Measurements from ENCODE around the gene EHD4. TPM values are rescaled to one million over a fixed set of nuclear protein-coding genes. Genes with fewer than 3 reads are reported as not detected.

The EHD4 gene
- total RNA-seq, 1 donor from 2014 or later = 23.8 TPM

DNA sequence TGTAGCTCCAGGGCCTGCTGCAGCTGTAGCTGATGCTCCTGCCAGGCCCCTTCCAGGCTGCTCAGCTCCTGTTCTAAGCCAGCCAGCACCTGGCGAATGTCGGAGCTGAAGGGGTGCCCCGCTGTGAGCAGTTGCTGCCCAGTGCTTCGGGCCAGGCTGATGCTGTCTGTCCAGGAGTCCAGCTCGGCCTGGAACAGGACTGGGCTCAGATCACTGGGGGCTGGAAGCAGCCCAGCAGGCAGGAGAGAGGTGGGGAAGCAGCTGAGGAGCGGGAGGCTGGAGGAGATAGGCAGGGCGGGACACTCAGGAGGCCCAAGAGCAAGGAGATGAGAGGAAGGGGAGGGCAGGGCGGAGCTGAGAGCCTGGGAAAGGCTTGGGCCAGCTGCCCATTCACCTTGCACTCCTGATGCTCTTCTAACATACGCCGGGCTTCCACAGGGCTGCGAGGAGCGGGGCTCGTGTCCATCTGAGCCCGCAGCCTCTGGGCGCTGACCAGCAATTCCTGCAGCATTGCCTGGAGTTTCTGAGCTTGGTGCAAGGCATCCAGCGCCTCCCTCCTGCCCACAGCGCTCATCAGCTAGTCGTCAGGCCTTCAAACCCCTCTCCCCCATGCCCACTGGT is 110.5 kb downstream of the EHD4 start:
- Mint-ChIP-seq H3K9me3 (ENCODE audit: low read depth) (no peaks in the 10 kb centered on the region), H3K27ac (ENCODE audit: unreplicated experiment) (no peak overlapping the region), H3K27me3 (ENCODE audit: low read depth) (no peaks in the 10 kb centered on the region), H3K4me1 (ENCODE audit: low read depth) (no peaks in the 10 kb centered on the region), H3K36me3 (ENCODE audit: low read depth) (peaks cover 3% of the 10 kb centered on the region), H3K4me3 (ENCODE audit: unreplicated experiment) (no peak overlapping the region)
- TF ChIP-seq, protein P1, sequence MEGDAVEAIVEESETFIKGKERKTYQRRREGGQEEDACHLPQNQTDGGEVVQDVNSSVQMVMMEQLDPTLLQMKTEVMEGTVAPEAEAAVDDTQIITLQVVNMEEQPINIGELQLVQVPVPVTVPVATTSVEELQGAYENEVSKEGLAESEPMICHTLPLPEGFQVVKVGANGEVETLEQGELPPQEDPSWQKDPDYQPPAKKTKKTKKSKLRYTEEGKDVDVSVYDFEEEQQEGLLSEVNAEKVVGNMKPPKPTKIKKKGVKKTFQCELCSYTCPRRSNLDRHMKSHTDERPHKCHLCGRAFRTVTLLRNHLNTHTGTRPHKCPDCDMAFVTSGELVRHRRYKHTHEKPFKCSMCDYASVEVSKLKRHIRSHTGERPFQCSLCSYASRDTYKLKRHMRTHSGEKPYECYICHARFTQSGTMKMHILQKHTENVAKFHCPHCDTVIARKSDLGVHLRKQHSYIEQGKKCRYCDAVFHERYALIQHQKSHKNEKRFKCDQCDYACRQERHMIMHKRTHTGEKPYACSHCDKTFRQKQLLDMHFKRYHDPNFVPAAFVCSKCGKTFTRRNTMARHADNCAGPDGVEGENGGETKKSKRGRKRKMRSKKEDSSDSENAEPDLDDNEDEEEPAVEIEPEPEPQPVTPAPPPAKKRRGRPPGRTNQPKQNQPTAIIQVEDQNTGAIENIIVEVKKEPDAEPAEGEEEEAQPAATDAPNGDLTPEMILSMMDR (IDR thresholded peaks at IDR 0.05) = no peak
- DNase-seq (ENCODE audit: low spot score) = no peak

- H3K4me1 Mint-ChIP-seq (ENCODE audit: low read depth) = no peaks in the 10 kb centered on the region
- H3K36me3 Mint-ChIP-seq (ENCODE audit: low read depth) = peaks cover 3% of the 10 kb centered on the region
- no peaks in the 10 kb centered on the region for H3K9me3 Mint-ChIP-seq (ENCODE audit: low read depth)
- H3K27ac Mint-ChIP-seq (ENCODE audit: unreplicated experiment) = no peak overlapping the region
- no peak overlapping the region for H3K4me3 Mint-ChIP-seq (ENCODE audit: unreplicated experiment)
- TF ChIP-seq, protein P1 (IDR thresholded peaks at IDR 0.05) = peak; percentile 18
- no peak for DNase-seq (ENCODE audit: low spot score)
- no peaks in the 10 kb centered on the region for H3K27me3 Mint-ChIP-seq (ENCODE audit: low read depth)
Observed at GRCh38 chr15:41860049-41860828, 112.1 kb downstream of the EHD4 start.

DNA sequence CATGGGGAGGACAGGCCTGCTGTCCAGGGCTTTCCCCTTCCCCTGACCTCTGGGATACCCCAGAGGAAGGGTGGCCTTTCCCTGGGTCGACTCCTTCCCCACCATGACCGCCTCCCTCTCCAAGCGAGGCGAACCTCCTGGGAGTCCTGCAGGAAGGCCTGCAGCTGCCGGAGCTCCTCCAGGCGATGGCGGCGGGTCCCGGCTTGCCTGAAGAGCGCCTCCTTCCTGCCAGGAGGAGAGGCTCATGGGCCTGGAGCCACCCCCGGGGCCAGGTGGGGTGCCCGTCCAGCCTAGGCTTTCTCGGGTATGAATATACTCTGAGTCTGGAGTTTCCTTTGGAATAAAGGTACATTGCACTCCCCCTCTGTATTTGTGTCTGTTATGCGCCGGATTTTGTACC is 113.6 kb downstream of the EHD4 start:
- Mint-ChIP-seq H3K27me3 (ENCODE audit: low read depth) (no peaks in the 10 kb centered on the region), H3K4me1 (ENCODE audit: low read depth) (no peaks in the 10 kb centered on the region), H3K27ac (ENCODE audit: unreplicated experiment) (no peak overlapping the region), H3K9me3 (ENCODE audit: low read depth) (no peaks in the 10 kb centered on the region), H3K4me3 (ENCODE audit: unreplicated experiment) (no peak overlapping the region), H3K36me3 (ENCODE audit: low read depth) (peaks cover 3% of the 10 kb centered on the region)
- TF ChIP-seq, protein P1 (IDR thresholded peaks at IDR 0.05) = no peak
- no peak for DNase-seq (ENCODE audit: low spot score)

DNA sequence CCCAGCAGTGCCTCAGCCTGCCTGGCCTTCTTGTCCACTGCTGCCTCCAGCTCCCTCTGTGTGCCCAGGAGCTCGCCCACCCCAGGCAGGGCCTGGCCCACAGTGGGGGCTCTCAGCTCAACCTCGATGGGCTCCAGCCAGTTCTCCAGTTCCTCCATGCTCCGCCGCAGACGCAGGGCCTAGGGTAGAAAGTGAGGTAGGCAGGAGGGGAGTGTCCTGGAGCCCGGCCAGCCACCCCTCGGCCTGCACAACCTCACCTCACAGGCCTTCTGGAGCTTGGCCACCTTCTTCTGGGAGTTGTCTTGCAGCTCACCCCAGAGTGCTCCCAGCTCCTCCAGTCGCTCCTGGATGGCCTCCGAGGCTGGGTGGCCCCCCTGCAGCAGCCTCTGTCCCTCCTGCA is 115.0 kb downstream of the EHD4 start:
- no peaks in the 10 kb centered on the region for H3K4me1 Mint-ChIP-seq (ENCODE audit: low read depth)

DNA sequence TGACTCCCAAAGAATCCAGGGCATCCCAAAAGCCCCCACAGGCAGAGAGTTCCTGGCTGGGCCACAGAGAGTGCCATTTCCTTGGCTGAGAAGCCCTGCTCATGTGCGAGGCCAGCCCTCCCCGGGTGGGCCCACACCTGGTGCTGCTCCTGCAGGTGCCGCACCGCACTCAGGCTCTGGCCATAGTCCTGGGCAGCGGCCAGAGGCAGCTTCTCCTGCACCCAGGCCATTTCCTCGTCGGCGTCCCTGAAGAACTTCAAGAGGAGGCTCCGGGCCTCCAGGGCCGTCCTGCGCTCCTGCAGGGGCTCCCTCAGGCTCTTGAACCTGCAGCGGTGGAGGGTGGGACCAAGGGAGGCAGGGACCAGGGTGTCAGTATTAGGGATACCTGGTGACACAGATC is 115.6 kb downstream of the EHD4 start:
- Mint-ChIP-seq H3K9me3 (ENCODE audit: low read depth) (no peaks in the 10 kb centered on the region), H3K36me3 (ENCODE audit: low read depth) (no peaks in the 10 kb centered on the region), H3K4me1 (ENCODE audit: low read depth) (no peaks in the 10 kb centered on the region), H3K27ac (ENCODE audit: unreplicated experiment) (no peak overlapping the region), H3K4me3 (ENCODE audit: unreplicated experiment) (no peak overlapping the region), H3K27me3 (ENCODE audit: low read depth) (no peaks in the 10 kb centered on the region)
- DNase-seq (ENCODE audit: low spot score) = no peak
- TF ChIP-seq, protein P1 (IDR thresholded peaks at IDR 0.05) = no peak

More for the DNA sequence above, 115.0 kb downstream of the EHD4 start:
- H3K36me3 Mint-ChIP-seq (ENCODE audit: low read depth) = no peaks in the 10 kb centered on the region
- no peak overlapping the region for H3K27ac Mint-ChIP-seq (ENCODE audit: unreplicated experiment)
- no peaks in the 10 kb centered on the region for H3K27me3 Mint-ChIP-seq (ENCODE audit: low read depth)
- TF ChIP-seq, protein P1 (IDR thresholded peaks at IDR 0.05) = no peak
- no peak for DNase-seq (ENCODE audit: low spot score)
- no peaks in the 10 kb centered on the region for H3K9me3 Mint-ChIP-seq (ENCODE audit: low read depth)
- H3K4me3 Mint-ChIP-seq (ENCODE audit: unreplicated experiment) = no peak overlapping the region
